ENCODE results near the gene POU2F1.
"Not testable (repeated sequence)": the region's sequence is repeated elsewhere in the genome, so short reads cannot be mapped to it uniquely, and the experiment has no call there.

The POU2F1 gene

GRCh38 chr1:167231873-167232450 is 11.3 kb downstream of the POU2F1 start:
- no peak for DNase-seq (ENCODE audit: low spot score)

- no peak for DNase-seq (ENCODE audit: low spot score)
Observed at GRCh38 chr1:167232801-167233200, 12.1 kb downstream of the POU2F1 start.

GRCh38 chr1:167233373-167233772 is 12.7 kb downstream of the POU2F1 start:
- DNase-seq (ENCODE audit: low spot score), result no peak

DNA sequence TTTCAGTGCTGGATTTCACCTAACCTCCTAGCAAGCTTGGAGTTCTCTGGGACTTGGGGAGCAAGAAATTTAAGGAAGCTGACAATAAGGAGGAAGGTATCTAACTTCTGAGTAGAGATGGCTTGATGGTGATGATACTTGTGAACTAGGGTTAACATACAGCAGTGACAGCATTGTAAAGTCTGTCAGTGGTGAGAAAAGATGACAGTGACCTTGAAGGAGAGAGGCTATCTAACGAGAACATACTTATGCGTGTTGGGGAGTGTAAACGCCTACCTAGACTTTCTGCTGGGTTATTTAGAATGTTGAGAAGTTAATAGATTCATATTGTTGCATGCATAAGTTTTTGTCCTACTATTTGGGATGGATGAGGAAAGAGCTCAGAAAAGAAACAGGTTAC is 16.3 kb downstream of the POU2F1 start:
- DNase-seq (ENCODE audit: low spot score), result no peak

GRCh38 chr1:167238713-167239112 is 18.0 kb downstream of the POU2F1 start:
- DNase-seq (ENCODE audit: low spot score), result no peak

GRCh38 chr1:167239257-167239656 is 18.6 kb downstream of the POU2F1 start:
- DNase-seq (ENCODE audit: low spot score), result no peak

DNA sequence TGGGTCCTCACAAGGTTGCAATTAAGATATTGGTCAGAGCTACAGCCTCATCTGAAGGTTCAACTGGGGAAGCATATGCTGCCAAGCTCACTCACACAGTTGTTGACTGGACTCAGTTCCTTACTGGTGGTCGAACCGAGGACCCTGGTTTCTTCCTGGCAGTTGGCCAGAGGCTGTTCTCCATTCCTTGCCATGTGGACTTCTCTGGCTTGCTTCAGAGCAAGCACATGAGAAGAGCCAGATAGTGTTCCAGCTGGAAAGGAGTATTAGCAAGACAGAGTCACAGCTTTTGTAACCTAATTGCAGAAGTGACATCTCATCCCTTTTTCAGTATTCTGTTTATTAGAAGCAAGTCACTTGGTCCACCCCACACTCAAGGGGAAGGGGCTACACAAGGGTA is 23.6 kb downstream of the POU2F1 start:
- DNase-seq (ENCODE audit: low spot score), result no peak

- DNase-seq (ENCODE audit: low spot score), result not testable (repeated sequence)
Observed at GRCh38 chr1:167245168-167245567, 24.5 kb downstream of the POU2F1 start.

DNA sequence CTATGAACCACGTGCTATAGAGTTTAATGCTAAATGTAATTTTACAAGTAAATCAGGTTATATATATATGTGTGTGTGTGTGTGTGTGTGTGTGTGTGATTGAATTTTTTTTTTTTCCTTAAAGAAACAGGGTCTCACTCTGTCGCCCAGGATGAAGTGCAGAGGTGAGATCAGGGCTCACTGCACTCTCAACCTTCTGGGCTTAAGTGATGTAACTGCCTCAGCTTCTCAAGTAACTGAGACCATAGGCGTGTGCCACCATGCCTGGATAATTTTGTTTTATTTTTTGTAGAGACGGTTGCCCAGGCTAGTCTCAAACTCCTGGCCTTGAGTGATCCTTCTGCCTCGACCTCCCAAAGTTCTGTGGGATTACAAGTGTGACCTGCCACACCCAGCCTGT is 26.3 kb downstream of the POU2F1 start:
- DNase-seq (ENCODE audit: low spot score), result no peak

- no peak for DNase-seq (ENCODE audit: low spot score)
Observed at GRCh38 chr1:167247754-167248153, 27.1 kb downstream of the POU2F1 start.

DNA sequence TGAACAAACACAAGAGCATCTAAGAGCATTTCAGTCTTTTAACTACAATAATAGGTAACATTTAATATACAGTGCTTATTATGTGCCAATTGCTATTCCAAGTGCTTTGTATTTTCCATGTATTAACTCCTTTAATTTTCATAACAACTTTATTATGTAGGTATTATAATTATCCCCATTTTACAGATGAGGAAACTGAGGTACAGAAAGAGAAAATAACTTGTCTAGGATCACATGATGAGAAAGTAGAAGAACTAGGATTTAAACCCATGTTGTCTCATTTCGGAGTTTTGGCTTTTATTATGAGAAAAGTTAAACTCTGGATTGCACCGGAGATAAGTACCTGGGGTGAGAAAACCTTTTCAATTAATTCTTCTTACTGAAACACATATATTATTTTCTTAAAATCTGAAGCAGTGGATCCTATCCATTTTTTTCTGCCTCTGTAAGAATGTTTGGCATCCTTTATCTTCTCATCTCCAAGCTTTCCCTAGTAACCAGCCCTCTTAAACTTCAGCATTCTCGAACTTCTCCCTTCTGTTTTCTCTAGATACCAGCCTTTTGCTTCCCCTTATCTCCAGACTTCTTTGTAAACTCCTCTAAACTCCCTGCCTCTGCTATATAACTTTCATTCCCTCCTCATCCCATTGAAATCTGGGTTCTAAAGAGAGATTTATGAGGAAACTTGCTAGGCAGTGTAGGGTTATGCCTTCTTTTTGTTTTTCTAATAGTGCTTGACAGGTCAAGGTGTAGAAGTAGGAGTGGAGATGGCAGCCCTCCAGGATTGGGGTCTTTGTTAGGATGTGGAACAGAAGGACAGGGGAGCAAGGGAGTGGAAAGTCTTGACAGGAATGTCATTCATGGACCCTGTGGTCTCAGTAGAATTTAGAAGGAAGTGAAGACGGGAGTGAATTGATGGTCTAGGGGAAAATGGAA is 28.3 kb downstream of the POU2F1 start:
- no peak for DNase-seq (ENCODE audit: low spot score)

- DNase-seq (ENCODE audit: low spot score), result no peak
Observed at GRCh38 chr1:167249702-167250101, 29.0 kb downstream of the POU2F1 start.

DNA sequence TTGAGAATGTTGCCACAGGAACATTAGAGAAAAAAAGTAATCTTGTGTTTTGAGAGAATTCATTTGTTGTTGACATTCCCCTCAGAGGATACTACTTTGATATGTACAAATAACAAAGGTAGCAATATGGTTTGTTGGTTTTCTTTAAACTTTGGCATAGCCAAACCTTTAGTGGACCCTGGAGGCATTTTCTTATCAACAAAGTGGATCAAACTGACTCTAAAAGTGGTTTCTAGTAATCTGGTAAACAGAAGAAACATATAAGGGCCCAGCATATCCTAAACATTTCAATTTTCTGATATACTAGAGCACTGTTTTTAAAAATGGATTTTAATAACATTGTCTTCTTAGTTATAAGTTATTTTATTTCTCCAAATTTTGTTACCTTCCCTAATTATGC is 29.8 kb downstream of the POU2F1 start:
- DNase-seq (ENCODE audit: low spot score), result no peak

DNA sequence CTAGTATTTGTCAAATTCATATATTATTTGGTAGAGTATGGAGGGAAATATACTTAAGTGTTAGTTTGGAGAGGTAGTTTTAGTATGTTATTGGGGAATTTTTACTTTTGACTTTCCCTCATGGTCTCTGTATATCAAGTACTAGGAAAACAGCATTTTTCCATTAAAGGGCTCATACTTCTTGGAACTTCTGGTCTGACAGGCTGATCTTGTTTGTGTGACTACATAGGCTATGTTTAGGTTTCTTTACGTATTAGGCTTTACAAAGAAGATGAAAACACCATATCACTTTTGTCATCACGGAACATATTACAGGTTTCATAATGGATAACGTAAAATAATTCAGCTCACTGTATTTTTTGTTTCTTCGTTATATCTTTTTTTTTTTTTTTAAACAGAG is 30.8 kb downstream of the POU2F1 start:
- no peak for DNase-seq (ENCODE audit: low spot score)

DNA sequence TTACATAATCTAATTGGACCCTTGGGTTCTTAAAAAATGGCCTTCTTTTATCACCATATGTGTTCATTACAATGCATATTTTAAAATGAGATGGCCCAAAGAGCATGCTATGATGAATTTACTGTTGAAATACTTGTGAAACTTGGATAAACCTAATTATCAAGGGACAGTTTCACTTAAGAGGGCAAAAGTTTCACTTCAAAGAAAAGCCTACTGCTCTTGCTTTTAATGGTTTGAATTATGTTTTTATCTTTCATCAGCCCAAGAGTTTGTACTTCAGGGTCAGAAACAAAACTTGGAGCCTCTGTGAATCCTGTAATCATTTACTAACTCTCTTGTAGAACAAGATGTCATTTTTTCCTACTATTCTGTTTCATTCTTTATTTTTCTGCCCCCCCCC is 32.3 kb downstream of the POU2F1 start:
- no peak for DNase-seq (ENCODE audit: low spot score)

DNA sequence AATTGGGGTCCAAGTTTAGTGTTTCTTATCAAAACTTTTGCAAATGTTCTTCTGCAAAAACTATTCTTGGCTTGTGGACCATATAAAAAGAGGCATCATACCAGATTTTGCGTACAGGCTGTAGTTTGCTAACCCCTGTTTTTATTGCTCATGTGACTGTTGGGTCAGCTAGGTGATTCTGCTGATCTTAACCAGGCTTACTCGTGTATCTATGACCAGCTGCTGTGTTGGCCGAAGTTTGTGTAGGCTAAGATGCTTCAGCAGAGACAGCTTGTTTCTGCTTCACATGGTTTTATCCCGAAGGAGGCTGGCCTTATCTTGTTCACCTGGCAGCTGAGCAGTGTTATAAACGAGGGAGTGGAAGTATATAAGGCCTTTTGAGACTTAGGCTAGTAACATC is 38.2 kb downstream of the POU2F1 start:
- DNase-seq (ENCODE audit: low spot score), result no peak

GRCh38 chr1:167262836-167263235 is 42.1 kb downstream of the POU2F1 start:
- DNase-seq (ENCODE audit: low spot score), result no peak

DNA sequence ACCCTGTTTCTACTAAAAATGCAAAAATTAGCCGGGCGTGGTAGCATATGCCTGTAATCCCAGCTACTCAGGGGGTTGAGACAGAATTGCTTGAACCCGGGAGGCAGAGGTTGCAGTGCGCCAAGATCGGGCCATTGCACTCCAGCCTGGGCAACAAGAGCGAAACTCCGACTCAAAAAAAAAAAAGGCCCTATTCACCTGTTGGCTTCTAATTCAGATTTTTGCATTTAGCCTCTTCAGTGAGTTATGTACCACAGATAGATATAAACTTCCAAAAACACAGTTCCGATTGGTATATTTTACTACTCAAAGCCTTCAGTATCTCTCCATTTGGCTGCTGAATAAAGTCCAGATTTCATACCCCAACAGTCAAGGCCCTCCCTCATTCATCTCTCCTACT is 42.7 kb downstream of the POU2F1 start:
- no peak for DNase-seq (ENCODE audit: low spot score)

GRCh38 chr1:167263819-167264464 is 43.3 kb downstream of the POU2F1 start:
- no peak for DNase-seq (ENCODE audit: low spot score)

- DNase-seq (ENCODE audit: low spot score), result no peak
Observed at GRCh38 chr1:167266965-167267364, 46.3 kb downstream of the POU2F1 start.

- DNase-seq (ENCODE audit: low spot score), result no peak
Observed at GRCh38 chr1:167268347-167268787, 47.7 kb downstream of the POU2F1 start.

- DNase-seq (ENCODE audit: low spot score), result no peak
Observed at GRCh38 chr1:167270349-167271092, 49.8 kb downstream of the POU2F1 start.

Measured in HuH-7.5 (cell line).